H1 (cell line): ENCODE measurements around the gene ZRANB1. TPM values are rescaled to one million over a fixed set of nuclear protein-coding genes. Genes with fewer than 3 reads are reported as not detected.

ENCODE experiments used
- KDM1A ChIP-seq: fragments of 200-600, 300-600 bp; sonication (generic); IDR thresholded peaks from 2 replicates; pipeline ENCODE4 v1.7.1; 2016; ENCODE audit warnings: mild to moderate bottlenecking, low read length, borderline replicate concordance
- NRF1 ChIP-seq: IDR thresholded peaks from 2 replicates; pipeline ENCODE4 v1.6.1; 2011; ENCODE audit warnings: mild to moderate bottlenecking, low read depth, low read length, improper control_type of control experiment
- RBBP5 ChIP-seq: IDR thresholded peaks from 2 replicates; pipeline ENCODE4 v1.7.1; 2012; ENCODE audit warnings: low read depth, mild to moderate bottlenecking, inconsistent platforms, low read length, moderate library complexity, borderline replicate concordance
- polyA plus RNA-seq, 7 experiments: library from polyadenylated mRNA; depleted of rRNA in 3 of 7; stranded (reverse) in 5 of 7; unstranded in 2 of 7; fragments of >200 nt in 5 of 7; fragments of 200-250 nt in 2 of 7; gene quantifications; 1 replicate in 5 of 7; 2 replicates in 1 of 7; 4 replicates in 1 of 7; pipeline versions ENCODE4 v1.2.1 to v1.2.3, GENCODE V29; 2011 to 2013; ENCODE audit warnings: missing spikeins in 2 of 7, mixed read lengths in 2 of 7
- total RNA-seq: library from RNA; stranded (reverse); fragmentation: NEBNext Ultra II Directional; extraction: Animal tissue kit (Norgen Biotek cat#: 25700); gene quantifications from 2 replicates; pipeline ENCODE4 v1.2.1, GENCODE V29; 2021

ZRANB1 gene
- total and polyA plus RNA-seq, 2 of the 8 experiments (the other 6 are each of a cell fraction or from before 2014, with no cell fraction given), result 6.1 to 19.9 TPM

DNA sequence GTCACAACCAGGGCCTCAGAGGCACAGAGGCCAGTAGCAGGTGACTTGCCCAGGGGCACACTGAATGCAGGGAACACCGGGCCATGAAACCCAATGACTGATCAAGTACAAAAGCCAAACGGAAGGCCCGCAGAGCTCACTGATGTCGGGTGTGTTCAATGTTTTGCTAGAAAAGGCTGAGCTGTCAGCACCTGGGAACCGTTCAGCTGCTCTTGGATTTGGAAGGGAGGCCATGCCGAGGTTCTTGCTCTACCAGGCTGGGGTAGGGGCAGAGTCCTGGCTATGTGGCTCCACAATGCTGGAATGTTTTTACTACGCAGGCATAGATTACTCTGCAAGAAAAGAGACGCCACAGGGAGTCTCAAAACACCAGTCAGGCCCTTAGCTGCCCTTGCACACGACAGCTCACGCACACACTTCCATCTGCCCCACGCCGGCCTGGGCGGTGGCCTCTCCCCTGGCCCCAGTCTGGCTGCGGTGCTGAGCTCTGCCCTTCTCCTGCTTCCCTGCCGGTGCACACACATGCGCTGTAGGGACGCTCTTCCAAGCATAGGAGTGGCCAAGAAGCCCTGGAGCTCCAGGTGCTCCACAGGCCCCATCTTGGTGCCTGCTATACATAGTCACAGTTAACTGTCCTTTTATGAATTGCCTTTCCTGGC lies 79.9 kb downstream of the ZRANB1 start (continued):
- TF ChIP-seq NRF1 (no peak), RBBP5 (no peak), KDM1A (no peak)
